ENCODE data around the gene PLGRKT. TPM values are rescaled to one million over a fixed set of nuclear protein-coding genes. Genes with fewer than 3 reads are reported as not detected.
"Not testable (repeated sequence)": the region's sequence is repeated elsewhere in the genome, so short reads cannot be mapped to it uniquely, and the experiment has no call there.

Gene PLGRKT
- total RNA-seq, 4 donors from 2014 or later: 8.3 to 43.6 (median 33.2) TPM

- TF ChIP-seq POLR2A (IDR thresholded peaks at IDR 0.05): no peak
- no peak for DNase-seq
- no peaks in the 10 kb centered on the region for H3K36me3 ChIP-seq
These were observed 8.2 kb upstream of the PLGRKT start for GRCh38 chr9:5445886-5446285.

GRCh38 chr9:5445096-5445495 lies 7.4 kb upstream of the PLGRKT start:
- H3K9me3 ChIP-seq, DNase-seq, H3K27me3 ChIP-seq: not testable (repeated sequence)

More at GRCh38 chr9:5445886-5446285, 8.2 kb upstream of the PLGRKT start:
- no peaks in the 10 kb centered on the region for H3K27me3 ChIP-seq
- H3K4me1 ChIP-seq: no peaks in the 10 kb centered on the region
- no peak overlapping the region for H3K27ac ChIP-seq
- no peak overlapping the region for H3K4me3 ChIP-seq
- H3K9me3 ChIP-seq: no peaks in the 10 kb centered on the region

GRCh38 chr9:5443850-5444249 lies 6.1 kb upstream of the PLGRKT start:
- no peak overlapping the region for H3K27ac ChIP-seq

More at GRCh38 chr9:5445096-5445495, 7.4 kb upstream of the PLGRKT start:
- not testable (repeated sequence) for H3K36me3 ChIP-seq, H3K27ac ChIP-seq, H3K4me3 ChIP-seq, H3K4me1 ChIP-seq

GRCh38 chr9:5442400-5443011 lies 4.8 kb upstream of the PLGRKT start:
- H3K4me3 ChIP-seq: no peak overlapping the region
- TF ChIP-seq CTCF (IDR thresholded peaks at IDR 0.05) (peak; percentile 30 to 73 (median 60)), POLR2A (IDR thresholded peaks at IDR 0.05) (no peak)
- H3K27me3 ChIP-seq: no peaks in the 10 kb centered on the region
- H3K27ac ChIP-seq: no peak overlapping the region
- H3K4me1 ChIP-seq: peaks cover 0 to 4% (median 0%) of the 10 kb centered on the region in 4 donors
- DNase-seq: peak in 1 of 3 donors; percentile 74
- H3K9me3 ChIP-seq: no peaks in the 10 kb centered on the region
- no peaks in the 10 kb centered on the region for H3K36me3 ChIP-seq

More at GRCh38 chr9:5443850-5444249, 6.1 kb upstream of the PLGRKT start:
- TF ChIP-seq CTCF (IDR thresholded peaks at IDR 0.05) (no peak), POLR2A (IDR thresholded peaks at IDR 0.05) (no peak)
- no peak for DNase-seq
- Histone ChIP-seq H3K27me3 (no peaks in the 10 kb centered on the region), H3K4me3 (no peak overlapping the region), H3K4me1 (no peaks in the 10 kb centered on the region), H3K9me3 (no peaks in the 10 kb centered on the region), H3K36me3 (no peaks in the 10 kb centered on the region)

- Histone ChIP-seq H3K27ac (no peak overlapping the region), H3K27me3 (no peaks in the 10 kb centered on the region), H3K36me3 (no peaks in the 10 kb centered on the region), H3K4me3 (no peak overlapping the region), H3K9me3 (no peaks in the 10 kb centered on the region), H3K4me1 (peaks cover 0 to 12% (median 0%) of the 10 kb centered on the region in 4 donors)
- TF ChIP-seq POLR2A (IDR thresholded peaks at IDR 0.05): no peak
- TF ChIP-seq CTCF (IDR thresholded peaks at IDR 0.05): no peak
- DNase-seq: no peak
These were observed 3.3 kb upstream of the PLGRKT start for GRCh38 chr9:5441043-5441442.

- Histone ChIP-seq H3K4me1 (peaks cover 0 to 12% (median 0%) of the 10 kb centered on the region in 4 donors), H3K36me3 (peaks cover 0 to 1% (median 0%) of the 10 kb centered on the region in 3 donors), H3K9me3 (no peaks in the 10 kb centered on the region), H3K4me3 (no peak overlapping the region), H3K27ac (no peak overlapping the region), H3K27me3 (no peaks in the 10 kb centered on the region)
- no peak for DNase-seq
- TF ChIP-seq POLR2A (IDR thresholded peaks at IDR 0.05) (no peak), CTCF (IDR thresholded peaks at IDR 0.05) (no peak)
These were observed 2.7 kb upstream of the PLGRKT start for GRCh38 chr9:5440426-5440825.
